GM20000 (cell line): Measurements from ENCODE around the gene NHS.

Experiments used
- DNase-seq: peaks from one replicate; pipeline ENCODE4 v3.0.0; 2012; ENCODE audit warnings: low spot score
- CTCF ChIP-seq: IDR thresholded peaks from 2 replicates; pipeline ENCODE4 v1.5.1; 2012; ENCODE audit warnings: mild to moderate bottlenecking, control low read depth; ENCODE audit errors: extremely low read depth, missing control alignments

NHS gene

GRCh38 chrX:17596546-17597205, 221.7 kb downstream of the NHS start:
- no peak for TF ChIP-seq CTCF
- DNase-seq = no peak

- DNase-seq = no peak
- no peak for TF ChIP-seq CTCF
These were observed 222.3 kb downstream of the NHS start for GRCh38 chrX:17597327-17597726.

- DNase-seq = no peak
- TF ChIP-seq CTCF = no peak
These were observed 222.9 kb downstream of the NHS start for GRCh38 chrX:17597836-17598439.

- no peak for TF ChIP-seq CTCF
- no peak for DNase-seq
These were observed 226.6 kb downstream of the NHS start for GRCh38 chrX:17601441-17602200.

GRCh38 chrX:17602245-17602644, 227.2 kb downstream of the NHS start:
- TF ChIP-seq CTCF = no peak
- no peak for DNase-seq

- TF ChIP-seq CTCF = no peak
- DNase-seq = no peak
These were observed 228.2 kb downstream of the NHS start for GRCh38 chrX:17603196-17603595.

GRCh38 chrX:17605676-17606075, 230.7 kb downstream of the NHS start:
- DNase-seq = no peak
- TF ChIP-seq CTCF = no peak
